Adrenal gland (tissue), 5 donors: ENCODE results near the gene ZBED1.
"Not testable (repeated sequence)": the region's sequence is repeated elsewhere in the genome, so short reads cannot be mapped to it uniquely, and the experiment has no call there.

Source experiments
- CTCF ChIP-seq, 6 experiments: fragments of 450-650 bp in 4 of 6; fragments of 200-600 bp in 2 of 6; sonication (generic) in 1 of 6; IDR thresholded peaks; 1 replicate in 5 of 6; 2 replicates in 1 of 6; pipeline versions ENCODE4 v1.5.1 to v1.8.0; 2016 to 2021; ENCODE audit warnings: antibody characterized with exemption in 6 of 6, mild to moderate bottlenecking in 2 of 6, moderate library complexity in 1 of 6
- POLR2A ChIP-seq, 2 donors: fragments of 450-650 bp; IDR thresholded peaks; one replicate each; pipeline ENCODE4 v1.6.1; 2017; ENCODE audit warnings: antibody characterized with exemption in 2 of 2, mild to moderate bottlenecking in 2 of 2, moderate library complexity in 1 of 2
- donor health status: DM: no; HTN: no; CAD: no.

- TF ChIP-seq POLR2A, CTCF (IDR thresholded peaks at IDR 0.05): not testable (repeated sequence)
Observed at GRCh38 chrX:2505341-2505740, 4.6 kb upstream of the ZBED1 start.
